Neural cell (in vitro differentiated cells): ENCODE measurements around the gene HPS6. TPM values are rescaled to one million over a fixed set of nuclear protein-coding genes. Genes with fewer than 3 reads are reported as not detected.
"Not testable (repeated sequence)": the region's sequence is repeated elsewhere in the genome, so short reads cannot be mapped to it uniquely, and the experiment has no call there.

ENCODE experiments used
- H2AFZ ChIP-seq: fragments of 200-600, 300-800 bp; sonication (generic), shearing (Covaris generic); 2 replicates; pipeline ENCODE4 v1.6.0; 2014; ENCODE audit warnings: low read depth, mild to moderate bottlenecking, antibody characterized with exemption, low read length, moderate library complexity
- H3F3A ChIP-seq: fragments of 200-600 bp; shearing (Covaris generic); 2 replicates; pipeline ENCODE4 v1.6.1; 2016; ENCODE audit warnings: mild to moderate bottlenecking, moderate library complexity, mixed read lengths, antibody characterized with exemption, low read length; ENCODE audit not compliant: insufficient read depth, poor library complexity, severe bottlenecking
- H3K27ac ChIP-seq: fragments of 200-600, 300-800 bp; sonication (generic), shearing (Covaris generic); 2 replicates; pipeline ENCODE4 v1.5.1; 2014; ENCODE audit warnings: mild to moderate bottlenecking, low read length, moderate library complexity
- H3K27me3 ChIP-seq: fragments of 300-800, 200-600 bp; sonication (generic), shearing (Covaris generic); 2 replicates; pipeline ENCODE4 v1.6.0; 2014; ENCODE audit warnings: mild to moderate bottlenecking, low read depth, low read length, moderate library complexity; ENCODE audit not compliant: insufficient read depth
- H3K36me3 ChIP-seq: fragments of 300-800, 200-600 bp; sonication (generic), shearing (Covaris generic); 2 replicates; pipeline ENCODE4 v1.5.1; 2014; ENCODE audit warnings: mild to moderate bottlenecking, antibody characterized with exemption, low read length, moderate library complexity; ENCODE audit not compliant: insufficient read depth
- H3K4me2 ChIP-seq: fragments of 300-800, 200-600 bp; sonication (generic), shearing (Covaris generic); 2 replicates; pipeline ENCODE4 v1.6.0; 2014; ENCODE audit warnings: mild to moderate bottlenecking, low read length
- H3K4me3 ChIP-seq: fragments of 300-800, 200-600 bp; sonication (generic), shearing (Covaris generic); 2 replicates; pipeline ENCODE4 v1.5.1; 2014; ENCODE audit warnings: mild to moderate bottlenecking, low read length, moderate library complexity
- H3K79me2 ChIP-seq: fragments of 200-600 bp; shearing (Covaris generic); replicated peaks from 2 replicates; pipeline ENCODE4 v1.6.0; 2014; ENCODE audit warnings: mild to moderate bottlenecking, low read length, moderate library complexity; ENCODE audit not compliant: insufficient read depth
- H3K9ac ChIP-seq: fragments of 300-800, 200-600 bp; sonication (generic), shearing (Covaris generic); 2 replicates; pipeline ENCODE4 v1.6.1; 2016; ENCODE audit warnings: mild to moderate bottlenecking, low read length, mixed read lengths
- H3K9me2 ChIP-seq: fragments of 200-600 bp; shearing (Covaris generic); 2 replicates; pipeline ENCODE4 v1.6.1; 2016; ENCODE audit warnings: mild to moderate bottlenecking, low read length, mixed read lengths; ENCODE audit not compliant: insufficient read depth
- H3K9me3 ChIP-seq: fragments of 200-600, 300-800 bp; sonication (generic), shearing (Covaris generic); 2 replicates; pipeline ENCODE4 v1.6.1; 2016; ENCODE audit warnings: mild to moderate bottlenecking, mixed run types, low read length, moderate library complexity, mixed read lengths
- H4K20me1 ChIP-seq: fragments of 200-600 bp; shearing (Covaris generic); 2 replicates; pipeline ENCODE4 v1.6.1; 2016; ENCODE audit warnings: mild to moderate bottlenecking, mixed run types; ENCODE audit not compliant: insufficient read depth
- EP300 ChIP-seq: fragments of 450-650 bp; conservative IDR thresholded peaks from 2 replicates; pipeline ENCODE4 v1.6.1; 2014; ENCODE audit warnings: antibody characterized with exemption, mild to moderate bottlenecking, moderate library complexity; ENCODE audit not compliant: poor library complexity, severe bottlenecking
- EZH2 ChIP-seq: fragments of 200-600, 300-800 bp; shearing (Covaris generic), sonication (generic); IDR thresholded peaks from 2 replicates; pipeline ENCODE4 v1.6.1; 2014; ENCODE audit warnings: antibody characterized with exemption, low read length, borderline replicate concordance, mild to moderate bottlenecking; ENCODE audit not compliant: insufficient read depth, poor library complexity, severe bottlenecking
- MXI1 ChIP-seq: fragments of 450-650 bp; conservative IDR thresholded peaks from 2 replicates; pipeline ENCODE4 v1.6.1; 2014; ENCODE audit warnings: antibody characterized with exemption, mild to moderate bottlenecking; ENCODE audit not compliant: poor library complexity, severe bottlenecking
- POLR2AphosphoS5 ChIP-seq: IDR thresholded peaks from 2 replicates; pipeline ENCODE4 v1.6.1; 2012
- RAD21 ChIP-seq: fragments of 450-650 bp; conservative IDR thresholded peaks from 2 replicates; pipeline ENCODE4 v1.6.1; 2014; ENCODE audit warnings: antibody characterized with exemption, mild to moderate bottlenecking, moderate library complexity
- SMC3 ChIP-seq: fragments of 450-650 bp; conservative IDR thresholded peaks from 2 replicates; pipeline ENCODE4 v1.6.1; 2014; ENCODE audit warnings: antibody characterized with exemption, mild to moderate bottlenecking, moderate library complexity; ENCODE audit not compliant: poor library complexity
- TAF1 ChIP-seq: IDR thresholded peaks from 2 replicates; pipeline ENCODE4 v1.6.1; 2012; ENCODE audit warnings: low read depth
- polyA plus RNA-seq: library from polyadenylated mRNA; depleted of rRNA; stranded (reverse); fragments of >200 nt; gene quantifications from 2 replicates; pipeline ENCODE4 v1.2.3, GENCODE V29; 2014
- TF ChIP-seq, protein P1 (sequence below): IDR thresholded peaks from 2 replicates; pipeline ENCODE4 v1.6.1; 2012; ENCODE audit warnings: borderline replicate concordance
- TF ChIP-seq, protein P2 (sequence below): fragments of 450-650 bp; IDR thresholded peaks from 2 replicates; pipeline ENCODE4 v1.5.1; 2014; ENCODE audit warnings: antibody characterized with exemption, mild to moderate bottlenecking, moderate library complexity; ENCODE audit not compliant: poor library complexity, severe bottlenecking

HPS6 gene
- polyA plus RNA-seq, 1 donor from 2014 or later, result 9.6 TPM

- Histone ChIP-seq H2AFZ (no peak overlapping the region), H3K79me2 (no peaks in the 10 kb centered on the region), H3K9ac (no peak overlapping the region), H3K9me3 (no peaks in the 10 kb centered on the region), H3K4me3 (no peak overlapping the region), H3K4me2 (no peak overlapping the region), H3F3A (no peaks in the 10 kb centered on the region), H4K20me1 (no peaks in the 10 kb centered on the region), H3K9me2 (no peaks in the 10 kb centered on the region), H3K36me3 (no peaks in the 10 kb centered on the region), H3K27ac (no peak overlapping the region), H3K27me3 (no peaks in the 10 kb centered on the region)
- TF ChIP-seq, protein P1, sequence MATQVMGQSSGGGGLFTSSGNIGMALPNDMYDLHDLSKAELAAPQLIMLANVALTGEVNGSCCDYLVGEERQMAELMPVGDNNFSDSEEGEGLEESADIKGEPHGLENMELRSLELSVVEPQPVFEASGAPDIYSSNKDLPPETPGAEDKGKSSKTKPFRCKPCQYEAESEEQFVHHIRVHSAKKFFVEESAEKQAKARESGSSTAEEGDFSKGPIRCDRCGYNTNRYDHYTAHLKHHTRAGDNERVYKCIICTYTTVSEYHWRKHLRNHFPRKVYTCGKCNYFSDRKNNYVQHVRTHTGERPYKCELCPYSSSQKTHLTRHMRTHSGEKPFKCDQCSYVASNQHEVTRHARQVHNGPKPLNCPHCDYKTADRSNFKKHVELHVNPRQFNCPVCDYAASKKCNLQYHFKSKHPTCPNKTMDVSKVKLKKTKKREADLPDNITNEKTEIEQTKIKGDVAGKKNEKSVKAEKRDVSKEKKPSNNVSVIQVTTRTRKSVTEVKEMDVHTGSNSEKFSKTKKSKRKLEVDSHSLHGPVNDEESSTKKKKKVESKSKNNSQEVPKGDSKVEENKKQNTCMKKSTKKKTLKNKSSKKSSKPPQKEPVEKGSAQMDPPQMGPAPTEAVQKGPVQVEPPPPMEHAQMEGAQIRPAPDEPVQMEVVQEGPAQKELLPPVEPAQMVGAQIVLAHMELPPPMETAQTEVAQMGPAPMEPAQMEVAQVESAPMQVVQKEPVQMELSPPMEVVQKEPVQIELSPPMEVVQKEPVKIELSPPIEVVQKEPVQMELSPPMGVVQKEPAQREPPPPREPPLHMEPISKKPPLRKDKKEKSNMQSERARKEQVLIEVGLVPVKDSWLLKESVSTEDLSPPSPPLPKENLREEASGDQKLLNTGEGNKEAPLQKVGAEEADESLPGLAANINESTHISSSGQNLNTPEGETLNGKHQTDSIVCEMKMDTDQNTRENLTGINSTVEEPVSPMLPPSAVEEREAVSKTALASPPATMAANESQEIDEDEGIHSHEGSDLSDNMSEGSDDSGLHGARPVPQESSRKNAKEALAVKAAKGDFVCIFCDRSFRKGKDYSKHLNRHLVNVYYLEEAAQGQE, result no peak
- TF ChIP-seq POLR2AphosphoS5, result no peak
- TF ChIP-seq MXI1, result no peak
- TF ChIP-seq TAF1, result no peak
- TF ChIP-seq, protein P2, sequence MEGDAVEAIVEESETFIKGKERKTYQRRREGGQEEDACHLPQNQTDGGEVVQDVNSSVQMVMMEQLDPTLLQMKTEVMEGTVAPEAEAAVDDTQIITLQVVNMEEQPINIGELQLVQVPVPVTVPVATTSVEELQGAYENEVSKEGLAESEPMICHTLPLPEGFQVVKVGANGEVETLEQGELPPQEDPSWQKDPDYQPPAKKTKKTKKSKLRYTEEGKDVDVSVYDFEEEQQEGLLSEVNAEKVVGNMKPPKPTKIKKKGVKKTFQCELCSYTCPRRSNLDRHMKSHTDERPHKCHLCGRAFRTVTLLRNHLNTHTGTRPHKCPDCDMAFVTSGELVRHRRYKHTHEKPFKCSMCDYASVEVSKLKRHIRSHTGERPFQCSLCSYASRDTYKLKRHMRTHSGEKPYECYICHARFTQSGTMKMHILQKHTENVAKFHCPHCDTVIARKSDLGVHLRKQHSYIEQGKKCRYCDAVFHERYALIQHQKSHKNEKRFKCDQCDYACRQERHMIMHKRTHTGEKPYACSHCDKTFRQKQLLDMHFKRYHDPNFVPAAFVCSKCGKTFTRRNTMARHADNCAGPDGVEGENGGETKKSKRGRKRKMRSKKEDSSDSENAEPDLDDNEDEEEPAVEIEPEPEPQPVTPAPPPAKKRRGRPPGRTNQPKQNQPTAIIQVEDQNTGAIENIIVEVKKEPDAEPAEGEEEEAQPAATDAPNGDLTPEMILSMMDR, result no peak
- TF ChIP-seq EP300, result no peak
- no peak for TF ChIP-seq RAD21
- TF ChIP-seq SMC3, result no peak
- no peak for TF ChIP-seq EZH2
Observed at GRCh38 chr10:102033787-102034186, 31.4 kb upstream of the HPS6 start.

DNA sequence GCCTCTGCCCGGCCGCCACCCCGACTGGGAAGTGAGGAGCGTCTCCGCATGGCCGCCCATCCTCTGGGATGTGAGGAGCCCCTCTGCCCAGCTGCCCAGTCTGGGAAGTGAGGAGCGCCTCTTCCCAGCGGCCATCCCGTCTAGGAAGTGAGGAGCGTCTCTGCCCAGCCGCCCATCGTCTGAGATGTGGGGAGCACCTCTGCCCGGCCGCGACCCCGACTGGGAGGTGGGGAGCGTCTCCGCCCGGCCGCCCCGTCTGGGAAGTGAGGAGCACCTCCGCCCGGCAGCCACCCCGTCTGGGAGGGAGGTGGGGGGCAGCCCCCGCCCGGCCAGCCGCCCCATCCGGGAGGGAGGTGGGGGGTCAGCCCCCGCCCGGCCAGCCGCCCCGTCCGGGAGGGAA lies 29.3 kb upstream of the HPS6 start:
- H3F3A ChIP-seq, H3K4me2 ChIP-seq, H3K4me3 ChIP-seq, H3K9me3 ChIP-seq, H3K27me3 ChIP-seq, H3K9ac ChIP-seq, H4K20me1 ChIP-seq, H3K9me2 ChIP-seq, H3K36me3 ChIP-seq, H2AFZ ChIP-seq, H3K79me2 ChIP-seq, H3K27ac ChIP-seq: not testable (repeated sequence)

DNA sequence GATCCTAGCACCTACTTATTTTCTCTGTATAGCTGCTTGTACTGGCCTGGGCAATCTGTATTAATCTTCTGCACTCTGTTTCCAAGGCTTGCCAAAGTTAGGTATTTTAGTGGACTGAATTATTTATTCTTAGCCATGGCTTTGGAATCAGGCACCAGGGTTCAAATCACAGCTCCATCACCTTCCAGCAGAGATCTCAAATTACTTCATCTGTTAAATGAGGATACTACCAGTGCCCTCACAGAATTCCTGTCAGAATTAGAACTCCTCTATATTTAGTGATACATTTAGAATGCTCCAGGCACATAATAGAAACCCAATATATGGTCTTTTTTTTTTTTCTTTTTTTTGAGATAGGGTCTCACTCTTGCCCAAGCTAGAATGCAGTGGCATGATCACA lies 26.7 kb upstream of the HPS6 start:
- Histone ChIP-seq H3K4me2 (no peak overlapping the region), H4K20me1 (no peaks in the 10 kb centered on the region)

More for the DNA sequence above, 26.7 kb upstream of the HPS6 start:
- Histone ChIP-seq H3K9ac (no peak overlapping the region), H3F3A (no peaks in the 10 kb centered on the region), H3K4me3 (no peak overlapping the region), H3K79me2 (peaks cover 5% of the 10 kb centered on the region), H3K27ac (no peak overlapping the region), H2AFZ (no peak overlapping the region), H3K36me3 (no peaks in the 10 kb centered on the region), H3K27me3 (no peaks in the 10 kb centered on the region), H3K9me3 (no peaks in the 10 kb centered on the region), H3K9me2 (no peaks in the 10 kb centered on the region)
- TF ChIP-seq, protein P1, result no peak
- TF ChIP-seq, protein P2, result no peak
